NCI-H524 treated with DMSO at 0.1 percent for 48 hours (cell line): ENCODE results near the gene TM9SF3.
"Not testable (repeated sequence)": the region's sequence is repeated elsewhere in the genome, so short reads cannot be mapped to it uniquely, and the experiment has no call there.

Experiments used
- DNase-seq: peaks from one replicate; lab custom pipeline; 2025; lab: John Stamatoyannopoulos, UW

The TM9SF3 gene

GRCh38 chr10:96565774-96566173, 21.0 kb downstream of the TM9SF3 start:
- DNase-seq, result no peak

- no peak for DNase-seq
Measured at GRCh38 chr10:96560966-96561887, 25.6 kb downstream of the TM9SF3 start.

GRCh38 chr10:96560489-96560888, 26.3 kb downstream of the TM9SF3 start:
- no peak for DNase-seq

- no peak for DNase-seq
Measured at GRCh38 chr10:96556003-96556402, 30.8 kb downstream of the TM9SF3 start.

- no peak for DNase-seq
Measured at GRCh38 chr10:96555330-96555729, 31.5 kb downstream of the TM9SF3 start.

GRCh38 chr10:96548589-96548988, 38.2 kb downstream of the TM9SF3 start:
- no peak for DNase-seq

- DNase-seq, result not testable (repeated sequence)
Measured at GRCh38 chr10:96545558-96545957, 41.3 kb downstream of the TM9SF3 start.

GRCh38 chr10:96541921-96542320, 44.9 kb downstream of the TM9SF3 start:
- no peak for DNase-seq

GRCh38 chr10:96540240-96540639, 46.6 kb downstream of the TM9SF3 start:
- no peak for DNase-seq

- DNase-seq, result no peak
Measured at GRCh38 chr10:96538683-96539082, 48.1 kb downstream of the TM9SF3 start.

GRCh38 chr10:96536129-96536528, 50.7 kb downstream of the TM9SF3 start:
- no peak for DNase-seq

- DNase-seq, result no peak
Measured at GRCh38 chr10:96532523-96532922, 54.3 kb downstream of the TM9SF3 start.

- DNase-seq, result no peak
Measured at GRCh38 chr10:96529634-96530279, 57.1 kb downstream of the TM9SF3 start.

- DNase-seq, result no peak
Measured at GRCh38 chr10:96524741-96525140, 62.1 kb downstream of the TM9SF3 start.

GRCh38 chr10:96517284-96517683, 69.5 kb downstream of the TM9SF3 start:
- no peak for DNase-seq

GRCh38 chr10:96516337-96516736, 70.5 kb downstream of the TM9SF3 start:
- no peak for DNase-seq

- peak; percentile 22 for DNase-seq
Measured at GRCh38 chr10:96513698-96514561, 72.9 kb downstream of the TM9SF3 start, which contains the start of gene TLL2. TLL2 (minus strand) TSS chr10:96513926; CDS start chr10:96513685, 241 bp downstream.

GRCh38 chr10:96513305-96513697, 73.5 kb downstream of the TM9SF3 start:
- no peak for DNase-seq

GRCh38 chr10:96512524-96513304, 74.1 kb downstream of the TM9SF3 start:
- no peak for DNase-seq

GRCh38 chr10:96511044-96511945, 75.5 kb downstream of the TM9SF3 start:
- no peak for DNase-seq
